Tibial nerve (tissue), 4 donors: ENCODE measurements around the gene FAM83E. TPM values are rescaled to one million over a fixed set of nuclear protein-coding genes. Genes with fewer than 3 reads are reported as not detected.
A peak's percentile ranks its signal among the peaks of the same experiment; 100 is the strongest.

ENCODE experiments used
- DNase-seq, 2 donors: peaks; one replicate each; pipeline ENCODE4 v3.0.0-alpha.2; 2019; ENCODE audit warnings: low spot score in 2 of 2
- H3K27ac ChIP-seq, 4 donors: fragments of 200-600 bp; sonication (generic) in 3 of 4; one replicate each; pipeline ENCODE4 v1.5.1; 2017 to 2019; ENCODE audit warnings: mild to moderate bottlenecking in 1 of 4
- H3K27me3 ChIP-seq, 2 donors: fragments of 200-600 bp; sonication (generic) in 1 of 2; one replicate each; pipeline versions ENCODE4 v1.5.1 to v1.6.0; 2017 to 2019
- H3K36me3 ChIP-seq, 3 donors: fragments of 200-600 bp; sonication (generic); one replicate each; pipeline ENCODE4 v1.5.1; 2018 to 2019
- H3K4me1 ChIP-seq, 4 donors: fragments of 200-600 bp; sonication (generic) in 3 of 4; one replicate each; pipeline ENCODE4 v1.5.1; 2017 to 2019
- H3K4me3 ChIP-seq, 4 donors: fragments of 200-600 bp; sonication (generic) in 3 of 4; one replicate each; pipeline ENCODE4 v1.5.1; 2017 to 2019; ENCODE audit warnings: mild to moderate bottlenecking in 1 of 4, moderate library complexity in 1 of 4
- H3K9me3 ChIP-seq, 4 donors: fragments of 200-600 bp; sonication (generic) in 3 of 4; one replicate each; pipeline ENCODE4 v1.5.1; 2017 to 2019
- CTCF ChIP-seq, 5 experiments: fragments of 200-600 bp in 3 of 5; fragments of 450-650 bp in 2 of 5; sonication (generic) in 3 of 5; IDR thresholded peaks; one replicate each; pipeline ENCODE4 v1.5.1; 2016 to 2019; ENCODE audit warnings: antibody characterized with exemption in 5 of 5, mild to moderate bottlenecking in 3 of 5, moderate library complexity in 2 of 5
- EP300 ChIP-seq, 2 donors: sonication (generic); formaldehyde crosslinking; IDR thresholded peaks; one replicate each; pipeline ENCODE4 v1.6.1; 2017; ENCODE audit warnings: antibody characterized with exemption in 2 of 2, mild to moderate bottlenecking in 1 of 2
- POLR2A ChIP-seq, 2 donors: fragments of 450-650 bp; IDR thresholded peaks; one replicate each; pipeline ENCODE4 v1.6.1; 2017; ENCODE audit warnings: antibody characterized with exemption in 2 of 2, mild to moderate bottlenecking in 2 of 2, moderate library complexity in 2 of 2
- WGBS, 2 donors: methylation state at CpG; one replicate each; pipeline ENCODE4 v1.1.5; 2018; 5-methylcytosine and 5-hydroxymethylcytosine counted together
- total RNA-seq, 4 donors: library from RNA; depleted of rRNA; stranded (reverse); fragments of >200 nt; gene quantifications; one replicate each; pipeline ENCODE4 v1.1.0, GENCODE V29; 2016

The FAM83E gene
- total RNA-seq, 4 donors from 2014 or later = not detected

- peak in 1 of 2 donors; percentile 81 for DNase-seq
- peak overlapping the region; percentile 94 to 99 (median 99) for H3K27ac ChIP-seq
- no peaks in the 10 kb centered on the region for H3K36me3 ChIP-seq
- peaks cover 0 to 48% (median 32%) of the 10 kb centered on the region in 4 donors for H3K4me1 ChIP-seq
- TF ChIP-seq EP300 (IDR thresholded peaks at IDR 0.05) (peak in 1 of 2 donors; percentile 31), CTCF (IDR thresholded peaks at IDR 0.05) (peak in 2 of 5 experiments; percentile 8 to 21), POLR2A (IDR thresholded peaks at IDR 0.05) (peak; percentile 12 to 37)
- peak overlapping the region; percentile 49 to 85 (median 64) for H3K4me3 ChIP-seq
- H3K9me3 ChIP-seq = no peaks in the 10 kb centered on the region
- no peaks in the 10 kb centered on the region for H3K27me3 ChIP-seq
- 6 to 8% methylated on average over 28 to 29 of the region's 29 CpGs for WGBS, 2 donors
These were observed 23.3 kb upstream of the FAM83E start for GRCh38 chr19:48637948-48638830.

DNA sequence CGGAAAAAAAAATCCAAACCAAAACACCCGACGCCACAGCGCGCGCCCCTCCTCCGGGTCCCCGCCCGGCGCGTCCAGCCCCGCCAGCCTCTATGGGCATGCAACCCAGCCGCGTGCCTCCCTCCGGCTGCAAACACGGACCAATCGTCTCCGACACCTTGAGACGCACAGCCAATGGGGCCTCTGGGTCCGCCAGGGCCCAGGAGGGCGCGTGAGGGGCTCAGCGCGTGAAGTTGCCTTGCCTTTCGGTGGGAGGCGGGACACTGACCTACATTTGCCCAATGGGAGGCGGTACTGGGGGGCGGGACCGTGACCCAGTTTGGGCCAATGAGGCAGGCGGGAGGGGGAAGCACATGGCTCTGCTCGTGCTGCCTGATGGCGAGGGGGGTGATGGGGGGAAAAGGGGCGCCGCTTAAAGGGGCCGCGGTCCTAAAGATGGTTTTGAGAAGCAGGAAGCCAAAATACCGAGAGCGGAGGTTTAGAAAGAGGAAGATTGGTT is 22.6 kb upstream of the FAM83E start:
- WGBS, 2 donors = 0% methylated on average over 34 to 36 of the region's 38 CpGs

GRCh38 chr19:48636859-48637448 is 22.1 kb upstream of the FAM83E start, which contains the start of gene DBP:
TSS of gene DBP (minus strand) at chr19:48637379. CDS start at chr19:48636994, 385 bp downstream.
- no peak for DNase-seq
- Histone ChIP-seq H3K27ac (peak within 1 kb of the TSS; percentile 94 to 99 (median 99)), H3K9me3 (no peaks in the 10 kb centered on the region), H3K4me3 (peak within 1 kb of the TSS; percentile 49 to 85 (median 64)), H3K4me1 (peaks cover 0 to 59% (median 40%) of the 10 kb centered on the region in 4 donors), H3K36me3 (peaks cover 0 to 7% (median 0%) of the 10 kb centered on the region in 3 donors), H3K27me3 (no peaks in the 10 kb centered on the region)
- TF ChIP-seq POLR2A (IDR thresholded peaks at IDR 0.05) (no peak), CTCF (IDR thresholded peaks at IDR 0.05) (peak in 3 of 5 experiments; percentile 17 to 27 (median 19))
- WGBS, 2 donors = 0 to 1% methylated on average over 17 to 30 of the region's 40 CpGs

More for the DNA sequence above, 22.6 kb upstream of the FAM83E start:
- Histone ChIP-seq H3K4me3 (peak overlapping the region; percentile 49 to 85 (median 64)), H3K9me3 (no peaks in the 10 kb centered on the region), H3K36me3 (peaks cover 0 to 2% (median 0%) of the 10 kb centered on the region in 3 donors), H3K4me1 (peaks cover 0 to 55% (median 39%) of the 10 kb centered on the region in 4 donors), H3K27me3 (no peaks in the 10 kb centered on the region), H3K27ac (peak overlapping the region; percentile 94 to 99 (median 99))
- peak; percentile 99 for DNase-seq
- TF ChIP-seq POLR2A (IDR thresholded peaks at IDR 0.05) (peak; percentile 21 to 72), CTCF (IDR thresholded peaks at IDR 0.05) (peak in 1 of 5 experiments; percentile 42), EP300 (IDR thresholded peaks at IDR 0.05) (peak; percentile 28 to 91)

GRCh38 chr19:48635966-48636858 is 21.3 kb upstream of the FAM83E start:
- H3K27me3 ChIP-seq = no peaks in the 10 kb centered on the region
- H3K4me1 ChIP-seq = peaks cover 0 to 65% (median 40%) of the 10 kb centered on the region in 4 donors
- H3K9me3 ChIP-seq = no peaks in the 10 kb centered on the region
- H3K27ac ChIP-seq = peak overlapping the region; percentile 94 to 99 (median 99)
- 4 to 5% methylated on average over 30 to 35 of the region's 35 CpGs for WGBS, 2 donors
- H3K4me3 ChIP-seq = peak overlapping the region; percentile 32 to 85 (median 60)
- no peak for DNase-seq
- H3K36me3 ChIP-seq = peaks cover 0 to 14% (median 0%) of the 10 kb centered on the region in 3 donors
- TF ChIP-seq CTCF (IDR thresholded peaks at IDR 0.05) = no peak
- TF ChIP-seq POLR2A (IDR thresholded peaks at IDR 0.05) = no peak
- no peak for TF ChIP-seq EP300 (IDR thresholded peaks at IDR 0.05)
